ENCODE measurements around the gene AP2M1. TPM values are rescaled to one million over a fixed set of nuclear protein-coding genes. Genes with fewer than 3 reads are reported as not detected.

AP2M1 gene
- total RNA-seq, 4 donors from 2014 or later = 153 to 318 (median 182) TPM

GRCh38 chr3:184133840-184134745 lies 40.6 kb upstream of the AP2M1 start:
- Histone ChIP-seq H3K36me3 (no peaks in the 10 kb centered on the region), H3K27ac (peak overlapping the region; percentile 79 to 95 (median 89)), H3K9me3 (no peaks in the 10 kb centered on the region), H3K4me1 (peaks cover 0 to 20% (median 17%) of the 10 kb centered on the region in 4 donors), H3K27me3 (no peaks in the 10 kb centered on the region), H3K4me3 (peak overlapping the region; percentile 53 to 90 (median 76))
- TF ChIP-seq, protein P1, sequence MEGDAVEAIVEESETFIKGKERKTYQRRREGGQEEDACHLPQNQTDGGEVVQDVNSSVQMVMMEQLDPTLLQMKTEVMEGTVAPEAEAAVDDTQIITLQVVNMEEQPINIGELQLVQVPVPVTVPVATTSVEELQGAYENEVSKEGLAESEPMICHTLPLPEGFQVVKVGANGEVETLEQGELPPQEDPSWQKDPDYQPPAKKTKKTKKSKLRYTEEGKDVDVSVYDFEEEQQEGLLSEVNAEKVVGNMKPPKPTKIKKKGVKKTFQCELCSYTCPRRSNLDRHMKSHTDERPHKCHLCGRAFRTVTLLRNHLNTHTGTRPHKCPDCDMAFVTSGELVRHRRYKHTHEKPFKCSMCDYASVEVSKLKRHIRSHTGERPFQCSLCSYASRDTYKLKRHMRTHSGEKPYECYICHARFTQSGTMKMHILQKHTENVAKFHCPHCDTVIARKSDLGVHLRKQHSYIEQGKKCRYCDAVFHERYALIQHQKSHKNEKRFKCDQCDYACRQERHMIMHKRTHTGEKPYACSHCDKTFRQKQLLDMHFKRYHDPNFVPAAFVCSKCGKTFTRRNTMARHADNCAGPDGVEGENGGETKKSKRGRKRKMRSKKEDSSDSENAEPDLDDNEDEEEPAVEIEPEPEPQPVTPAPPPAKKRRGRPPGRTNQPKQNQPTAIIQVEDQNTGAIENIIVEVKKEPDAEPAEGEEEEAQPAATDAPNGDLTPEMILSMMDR (IDR thresholded peaks at IDR 0.05) = peak in 1 of 5 experiments; percentile 23
- no peak for TF ChIP-seq EP300 (IDR thresholded peaks at IDR 0.05; ENCODE audit: low read depth)
- peak; percentile 56 to 83 (median 79) for TF ChIP-seq POLR2AphosphoS5 (IDR thresholded peaks at IDR 0.05)
- TF ChIP-seq POLR2A (IDR thresholded peaks at IDR 0.05) = peak; percentile 61
- WGBS, 2 donors (ENCODE audit: low coverage in 1 of 2) = 1 to 4% methylated on average over 15 to 37 of the region's 37 CpGs
- intact Hi-C loops (cut with DNase I; ENCODE audit: low total_unique reads) (loop anchor here (10.0 kb wide), 1 partner anchor 51 kb away; the partner anchor contains the start of gene ABCF3), in situ Hi-C loops (cut with MboI; ENCODE audit: low pct_ligation_motif_present in 1 of 4, low pct_unique_long_range_greater_than_20kb in 1 of 4, low sequenced_read_pairs in 3 of 4) (loop anchor here in 2 of 4 donors (25.0 kb wide), 2 partner anchors 103 to 247 kb away; partner anchors contain the start of genes ALG3 (in 1 of the 2), EEF1AKMT4 (in 1 of the 2), PARL (in 1 of the 2) and VWA5B2 (in 1 of the 2))
- peak; percentile 88 for DNase-seq

GRCh38 chr3:184134746-184135148 lies 39.9 kb upstream of the AP2M1 start:
- Histone ChIP-seq H3K9me3 (no peaks in the 10 kb centered on the region), H3K4me3 (peak overlapping the region; percentile 53 to 90 (median 76)), H3K36me3 (peaks cover 0 to 3% (median 0%) of the 10 kb centered on the region in 4 donors), H3K4me1 (peaks cover 0 to 20% (median 17%) of the 10 kb centered on the region in 4 donors), H3K27me3 (no peaks in the 10 kb centered on the region), H3K27ac (peak overlapping the region; percentile 79 to 95 (median 89))
- WGBS, 2 donors (ENCODE audit: low coverage in 1 of 2) = 0% methylated on average over 2 to 21 of the region's 21 CpGs
- DNase-seq = no peak
- intact Hi-C loops (cut with DNase I; ENCODE audit: low total_unique reads) = loop anchor here (10.0 kb wide), 1 partner anchor 50 kb away; the partner anchor contains the start of gene ABCF3
- in situ Hi-C loops (cut with MboI; ENCODE audit: low pct_ligation_motif_present in 1 of 4, low pct_unique_long_range_greater_than_20kb in 1 of 4, low sequenced_read_pairs in 3 of 4) = loop anchor here in 2 of 4 donors (25.0 kb wide), 2 partner anchors 103 to 247 kb away; partner anchors contain the start of genes ALG3 (in 1 of the 2), EEF1AKMT4 (in 1 of the 2), PARL (in 1 of the 2) and VWA5B2 (in 1 of the 2)
- TF ChIP-seq, protein P1 (IDR thresholded peaks at IDR 0.05) = no peak
- TF ChIP-seq POLR2AphosphoS5 (IDR thresholded peaks at IDR 0.05) = no peak
- TF ChIP-seq EP300 (IDR thresholded peaks at IDR 0.05; ENCODE audit: low read depth) = no peak
- no peak for TF ChIP-seq POLR2A (IDR thresholded peaks at IDR 0.05)

- intact Hi-C loops (cut with DNase I; ENCODE audit: low total_unique reads) = loop anchor here (10.0 kb wide), 1 partner anchor 49 kb away; the partner anchor contains the start of gene ABCF3
Observed at GRCh38 chr3:184135149-184135910, 39.3 kb upstream of the AP2M1 start, which contains the start of gene EIF2B5. TSS of gene EIF2B5 (plus strand) at chr3:184135358. CDS start at chr3:184135386, 28 bp downstream.

More at GRCh38 chr3:184135149-184135910, 39.3 kb upstream of the AP2M1 start, which contains the start of gene EIF2B5:
- Histone ChIP-seq H3K9me3 (no peaks in the 10 kb centered on the region), H3K36me3 (peaks cover 0 to 6% (median 2%) of the 10 kb centered on the region in 4 donors), H3K4me3 (peak within 1 kb of the TSS; percentile 53 to 90 (median 76)), H3K4me1 (peaks cover 0 to 20% (median 17%) of the 10 kb centered on the region in 4 donors), H3K27me3 (no peaks in the 10 kb centered on the region), H3K27ac (peak within 1 kb of the TSS; percentile 79 to 95 (median 89))
- in situ Hi-C loops (cut with MboI; ENCODE audit: low pct_ligation_motif_present in 1 of 4, low pct_unique_long_range_greater_than_20kb in 1 of 4, low sequenced_read_pairs in 3 of 4) = loop anchor here in 2 of 4 donors (25.0 kb wide), 2 partner anchors 102 to 248 kb away; partner anchors contain the start of genes ALG3 (in 1 of the 2), EEF1AKMT4 (in 1 of the 2), PARL (in 1 of the 2) and VWA5B2 (in 1 of the 2)
- 0 to 1% methylated on average over 17 to 53 of the region's 56 CpGs for WGBS, 2 donors (ENCODE audit: low coverage in 1 of 2)
- peak; percentile 94 for DNase-seq
- TF ChIP-seq EP300 (IDR thresholded peaks at IDR 0.05; ENCODE audit: low read depth) (no peak), POLR2AphosphoS5 (IDR thresholded peaks at IDR 0.05) (peak; percentile 87 to 92 (median 89)), POLR2A (IDR thresholded peaks at IDR 0.05) (peak; percentile 77)
- TF ChIP-seq, protein P1 (IDR thresholded peaks at IDR 0.05) = peak in 4 of 5 experiments; percentile 9 to 35 (median 24)
